SJSA1 (cell line): ENCODE results near the gene POLR2I. TPM values are rescaled to one million over a fixed set of nuclear protein-coding genes. Genes with fewer than 3 reads are reported as not detected.

Source experiments
- DNase-seq, 2 experiments: peaks; one replicate each; pipeline ENCODE4 v3.0.0-alpha.2; 2015 to 2020; ENCODE audit warnings: low spot score in 2 of 2, low read depth in 1 of 2
- H3K27ac ChIP-seq: fragments of 250-450 bp; sonication (Bioruptor Pico); 2 replicates; pipeline ENCODE4 v1.5.1; 2020; ENCODE audit warnings: mild to moderate bottlenecking, moderate library complexity
- H3K27me3 ChIP-seq: fragments of 250-450 bp; sonication (Bioruptor Pico); replicated peaks from 2 replicates; pipeline ENCODE4 v1.5.1; 2020; ENCODE audit warnings: mild to moderate bottlenecking, moderate library complexity
- H3K36me3 ChIP-seq: fragments of 250-450 bp; sonication (Bioruptor Pico); 2 replicates; pipeline ENCODE4 v1.5.1; 2020; ENCODE audit warnings: mild to moderate bottlenecking
- H3K4me1 ChIP-seq: fragments of 250-450 bp; sonication (Bioruptor Pico); replicated peaks from 2 replicates; pipeline ENCODE4 v1.6.1; 2021; ENCODE audit warnings: mild to moderate bottlenecking
- H3K4me3 ChIP-seq: fragments of 250-450 bp; sonication (Bioruptor Pico); 2 replicates; pipeline ENCODE4 v1.5.1; 2020; ENCODE audit warnings: mild to moderate bottlenecking
- H3K9me3 ChIP-seq: fragments of 250-450 bp; sonication (Bioruptor Pico); replicated peaks from 2 replicates; pipeline ENCODE4 v1.5.1; 2020; ENCODE audit warnings: mild to moderate bottlenecking
- total RNA-seq: library from RNA; depleted of rRNA; stranded (reverse); fragments of >200 nt; shearing (Covaris generic); gene quantifications from 2 replicates; pipeline ENCODE4 v1.2.3, GENCODE V29; 2014

POLR2I gene
- total RNA-seq, 1 experiment from 2014 or later = 44.8 TPM

GRCh38 chr19:36101550-36102327 lies 12.9 kb downstream of the POLR2I start:
- no peaks in the 10 kb centered on the region for H3K4me1 ChIP-seq
- H3K4me3 ChIP-seq = no peak overlapping the region
- H3K27me3 ChIP-seq = no peaks in the 10 kb centered on the region
- DNase-seq = no peak
- H3K36me3 ChIP-seq = peaks cover 94% of the 10 kb centered on the region
- no peak overlapping the region for H3K27ac ChIP-seq
- H3K9me3 ChIP-seq = no peaks in the 10 kb centered on the region

- Histone ChIP-seq H3K27ac (no peak overlapping the region), H3K9me3 (no peaks in the 10 kb centered on the region), H3K4me3 (no peak overlapping the region), H3K36me3 (peaks cover 91% of the 10 kb centered on the region), H3K27me3 (no peaks in the 10 kb centered on the region), H3K4me1 (no peaks in the 10 kb centered on the region)
- DNase-seq = no peak
Observed at GRCh38 chr19:36100476-36100875, 14.2 kb downstream of the POLR2I start.

- H3K4me1 ChIP-seq = no peaks in the 10 kb centered on the region
- H3K27me3 ChIP-seq = no peaks in the 10 kb centered on the region
- H3K9me3 ChIP-seq = no peaks in the 10 kb centered on the region
- no peak for DNase-seq
- H3K27ac ChIP-seq = no peak overlapping the region
- peaks cover 88% of the 10 kb centered on the region for H3K36me3 ChIP-seq
- H3K4me3 ChIP-seq = no peak overlapping the region
Observed at GRCh38 chr19:36099166-36099785, 15.4 kb downstream of the POLR2I start.

GRCh38 chr19:36097036-36097435 lies 17.6 kb downstream of the POLR2I start:
- Histone ChIP-seq H3K27ac (no peak overlapping the region), H3K27me3 (no peaks in the 10 kb centered on the region), H3K4me3 (no peak overlapping the region), H3K36me3 (peaks cover 86% of the 10 kb centered on the region), H3K4me1 (no peaks in the 10 kb centered on the region), H3K9me3 (no peaks in the 10 kb centered on the region)
- DNase-seq = no peak

- no peaks in the 10 kb centered on the region for H3K4me1 ChIP-seq
- H3K9me3 ChIP-seq = no peaks in the 10 kb centered on the region
- no peak overlapping the region for H3K4me3 ChIP-seq
- no peak for DNase-seq
- H3K27me3 ChIP-seq = no peaks in the 10 kb centered on the region
- no peak overlapping the region for H3K27ac ChIP-seq
- peaks cover 82% of the 10 kb centered on the region for H3K36me3 ChIP-seq
Observed at GRCh38 chr19:36093687-36094086, 21.0 kb downstream of the POLR2I start.

GRCh38 chr19:36093146-36093662 lies 21.5 kb downstream of the POLR2I start:
- Histone ChIP-seq H3K9me3 (no peaks in the 10 kb centered on the region), H3K27ac (no peak overlapping the region), H3K4me1 (no peaks in the 10 kb centered on the region), H3K27me3 (no peaks in the 10 kb centered on the region), H3K4me3 (no peak overlapping the region), H3K36me3 (peaks cover 82% of the 10 kb centered on the region)
- no peak for DNase-seq

GRCh38 chr19:36092566-36092965 lies 22.1 kb downstream of the POLR2I start:
- no peak overlapping the region for H3K27ac ChIP-seq
- peaks cover 85% of the 10 kb centered on the region for H3K36me3 ChIP-seq

GRCh38 chr19:36090910-36091695 lies 23.6 kb downstream of the POLR2I start:
- no peak for DNase-seq
- H3K36me3 ChIP-seq = peaks cover 85% of the 10 kb centered on the region

More at GRCh38 chr19:36092566-36092965, 22.1 kb downstream of the POLR2I start:
- no peak for DNase-seq
- no peak overlapping the region for H3K4me3 ChIP-seq
- no peaks in the 10 kb centered on the region for H3K4me1 ChIP-seq
- H3K27me3 ChIP-seq = no peaks in the 10 kb centered on the region
- H3K9me3 ChIP-seq = no peaks in the 10 kb centered on the region

GRCh38 chr19:36089847-36090246 lies 24.8 kb downstream of the POLR2I start:
- H3K36me3 ChIP-seq = peaks cover 83% of the 10 kb centered on the region
- no peak for DNase-seq
- no peak overlapping the region for H3K27ac ChIP-seq
- H3K9me3 ChIP-seq = no peaks in the 10 kb centered on the region
- no peak overlapping the region for H3K4me3 ChIP-seq
- H3K27me3 ChIP-seq = no peaks in the 10 kb centered on the region
- H3K4me1 ChIP-seq = no peaks in the 10 kb centered on the region

More at GRCh38 chr19:36090910-36091695, 23.6 kb downstream of the POLR2I start:
- Histone ChIP-seq H3K27me3 (no peaks in the 10 kb centered on the region), H3K27ac (no peak overlapping the region), H3K9me3 (no peaks in the 10 kb centered on the region), H3K4me3 (no peak overlapping the region), H3K4me1 (no peaks in the 10 kb centered on the region)

- no peaks in the 10 kb centered on the region for H3K27me3 ChIP-seq
- peaks cover 92% of the 10 kb centered on the region for H3K36me3 ChIP-seq
- H3K27ac ChIP-seq = no peak overlapping the region
- no peak overlapping the region for H3K4me3 ChIP-seq
- no peaks in the 10 kb centered on the region for H3K9me3 ChIP-seq
- H3K4me1 ChIP-seq = no peaks in the 10 kb centered on the region
- no peak for DNase-seq
Observed at GRCh38 chr19:36086326-36086725, 28.3 kb downstream of the POLR2I start.

- Histone ChIP-seq H3K4me1 (no peaks in the 10 kb centered on the region), H3K27me3 (no peaks in the 10 kb centered on the region), H3K36me3 (peaks cover 90% of the 10 kb centered on the region), H3K4me3 (no peak overlapping the region), H3K27ac (no peak overlapping the region), H3K9me3 (no peaks in the 10 kb centered on the region)
- no peak for DNase-seq
Observed at GRCh38 chr19:36084231-36085009, 30.3 kb downstream of the POLR2I start.

- Histone ChIP-seq H3K9me3 (no peaks in the 10 kb centered on the region), H3K27ac (no peak overlapping the region), H3K36me3 (peaks cover 88% of the 10 kb centered on the region), H3K27me3 (no peaks in the 10 kb centered on the region), H3K4me1 (no peaks in the 10 kb centered on the region), H3K4me3 (no peak overlapping the region)
- no peak for DNase-seq
Observed at GRCh38 chr19:36082916-36083315, 31.8 kb downstream of the POLR2I start.

- no peak overlapping the region for H3K27ac ChIP-seq
- H3K9me3 ChIP-seq = no peaks in the 10 kb centered on the region
- no peaks in the 10 kb centered on the region for H3K4me1 ChIP-seq
- no peaks in the 10 kb centered on the region for H3K27me3 ChIP-seq
- no peak for DNase-seq
- H3K36me3 ChIP-seq = peaks cover 89% of the 10 kb centered on the region
- H3K4me3 ChIP-seq = no peak overlapping the region
Observed at GRCh38 chr19:36081894-36082293, 32.8 kb downstream of the POLR2I start.
